HG03565 (cell line): Measurements from ENCODE around the gene NEK8.

Experiments used
- ATAC-seq: cut with Tn5 transposase; IDR thresholded peaks from one replicate; pipeline ENCODE4 v1.9.1; 2021; ENCODE audit warnings: mild to moderate bottlenecking, moderate library complexity; ENCODE audit not compliant: unreplicated experiment

Gene NEK8

DNA sequence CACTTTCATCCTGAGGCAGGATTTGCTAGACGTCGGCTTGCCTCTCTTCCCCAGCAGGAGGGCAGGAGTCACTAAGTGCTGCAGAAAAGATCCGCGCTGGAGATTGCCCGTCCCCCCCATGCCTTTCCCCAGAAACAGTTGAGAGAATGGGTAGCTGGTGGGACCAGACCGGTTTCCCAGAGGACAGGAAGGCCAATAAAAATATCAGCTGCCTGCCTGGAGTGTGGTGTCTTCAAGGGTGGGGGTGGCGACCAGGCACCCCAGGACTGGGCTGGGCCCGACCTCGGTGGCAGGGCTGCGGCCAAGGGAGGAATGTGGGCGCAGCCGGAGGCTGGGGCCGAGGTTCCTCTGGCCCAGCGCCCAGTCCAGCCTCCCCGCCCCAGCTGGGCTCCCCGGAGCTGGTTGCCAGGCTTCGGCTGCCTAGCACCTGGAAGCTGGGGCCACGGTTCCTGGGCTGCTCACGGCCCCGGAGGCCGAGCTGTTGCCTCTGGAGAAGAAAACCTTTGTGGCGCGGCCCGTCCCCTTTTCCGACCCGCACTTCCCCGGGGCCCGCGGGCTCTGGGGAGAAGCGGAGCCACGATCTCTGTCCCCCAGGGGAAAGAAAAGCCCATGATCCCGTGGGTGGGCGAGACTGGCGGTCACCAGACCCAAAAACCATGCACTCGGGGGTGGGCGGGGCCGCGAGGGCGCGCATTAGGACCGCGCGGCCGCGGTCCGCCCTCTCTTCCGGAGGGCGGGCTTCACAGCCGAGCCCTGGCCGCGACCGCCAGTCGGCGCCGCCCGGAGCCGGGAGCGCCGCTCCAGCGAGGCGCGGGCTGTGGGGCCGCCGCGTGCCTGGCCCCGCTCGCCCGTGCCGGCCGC is 14.9 kb downstream of the NEK8 start, which contains the start of gene TRAF4:
TRAF4 (plus strand) TSS at position 769 of the 861 bp plus-strand sequence. CDS start 102 bp downstream, outside the sequence.
- peak; percentile 34 for ATAC-seq

DNA sequence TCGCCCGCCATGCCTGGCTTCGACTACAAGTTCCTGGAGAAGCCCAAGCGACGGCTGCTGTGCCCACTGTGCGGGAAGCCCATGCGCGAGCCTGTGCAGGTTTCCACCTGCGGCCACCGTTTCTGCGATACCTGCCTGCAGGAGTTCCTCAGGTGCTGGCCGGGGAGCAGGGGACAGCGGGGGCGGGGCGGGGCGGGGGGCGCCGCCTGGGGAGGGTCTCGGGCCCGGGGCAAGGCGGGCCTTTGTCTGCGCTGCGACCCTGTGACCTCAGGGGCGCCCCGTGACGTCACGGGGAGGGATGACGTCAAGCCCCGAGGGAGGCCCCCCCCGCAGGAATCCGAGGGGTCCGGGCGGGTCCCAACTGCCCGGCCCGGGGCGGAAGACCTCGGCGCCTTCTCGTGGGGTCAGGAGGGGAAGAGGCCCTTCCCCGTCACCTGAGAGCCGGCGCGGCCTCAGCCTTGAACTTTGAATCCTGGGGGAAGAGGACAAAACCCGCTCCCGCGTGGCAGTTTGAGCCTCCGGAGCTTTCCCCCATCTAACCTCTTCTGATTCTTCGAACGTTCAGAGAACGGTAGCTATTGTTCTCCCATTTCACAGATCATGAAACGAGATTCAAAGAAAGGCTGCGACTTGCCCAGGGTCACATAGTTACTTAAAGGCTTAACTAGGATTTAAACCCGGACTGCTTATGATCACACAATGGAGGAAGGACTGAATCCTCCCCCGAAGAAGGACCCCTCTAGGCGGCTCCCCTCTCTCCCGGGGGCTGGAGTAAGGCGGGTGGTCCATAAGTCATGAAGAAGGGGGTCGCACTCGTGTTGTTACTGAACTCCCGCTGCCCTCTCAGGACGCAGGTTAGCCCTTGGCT is 15.8 kb downstream of the NEK8 start:
- peak; percentile 9 for ATAC-seq

GRCh38 chr17:28744972-28745785 is 16.6 kb downstream of the NEK8 start:
- ATAC-seq: no peak

GRCh38 chr17:28745786-28746411 is 17.3 kb downstream of the NEK8 start:
- no peak for ATAC-seq

- no peak for ATAC-seq
Observed at GRCh38 chr17:28746611-28747050, 18.0 kb downstream of the NEK8 start.

DNA sequence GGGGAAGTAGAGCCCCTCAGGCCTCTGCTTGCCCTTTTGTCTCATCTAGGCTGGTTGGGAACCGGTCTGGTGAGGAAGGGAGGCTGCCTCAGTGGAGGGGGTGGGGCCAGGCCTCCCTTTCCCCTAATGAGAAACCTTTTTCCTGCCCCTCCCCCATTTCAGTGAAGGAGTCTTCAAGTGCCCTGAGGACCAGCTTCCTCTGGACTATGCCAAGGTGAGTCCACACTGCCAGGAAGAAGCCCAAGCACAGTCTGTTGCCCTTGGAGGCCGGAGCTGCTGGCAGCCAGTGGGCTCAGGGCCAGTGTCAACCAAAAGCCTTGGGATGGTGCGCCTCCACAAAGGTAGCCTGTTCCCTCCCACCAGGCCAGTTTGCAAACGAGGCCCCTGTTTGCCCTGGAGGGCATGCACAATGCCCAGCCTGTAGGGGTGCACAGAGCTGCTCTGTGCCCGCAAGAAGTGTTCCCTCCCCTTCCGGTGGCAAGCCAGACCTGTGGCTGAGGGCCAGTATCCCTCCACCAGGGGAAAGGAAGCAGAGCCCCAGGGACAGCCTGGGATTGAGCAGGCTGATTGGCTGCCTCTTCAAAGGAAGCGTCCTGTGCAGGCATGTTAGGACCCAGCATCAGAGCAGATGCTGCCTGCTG is 18.6 kb downstream of the NEK8 start:
- no peak for ATAC-seq

DNA sequence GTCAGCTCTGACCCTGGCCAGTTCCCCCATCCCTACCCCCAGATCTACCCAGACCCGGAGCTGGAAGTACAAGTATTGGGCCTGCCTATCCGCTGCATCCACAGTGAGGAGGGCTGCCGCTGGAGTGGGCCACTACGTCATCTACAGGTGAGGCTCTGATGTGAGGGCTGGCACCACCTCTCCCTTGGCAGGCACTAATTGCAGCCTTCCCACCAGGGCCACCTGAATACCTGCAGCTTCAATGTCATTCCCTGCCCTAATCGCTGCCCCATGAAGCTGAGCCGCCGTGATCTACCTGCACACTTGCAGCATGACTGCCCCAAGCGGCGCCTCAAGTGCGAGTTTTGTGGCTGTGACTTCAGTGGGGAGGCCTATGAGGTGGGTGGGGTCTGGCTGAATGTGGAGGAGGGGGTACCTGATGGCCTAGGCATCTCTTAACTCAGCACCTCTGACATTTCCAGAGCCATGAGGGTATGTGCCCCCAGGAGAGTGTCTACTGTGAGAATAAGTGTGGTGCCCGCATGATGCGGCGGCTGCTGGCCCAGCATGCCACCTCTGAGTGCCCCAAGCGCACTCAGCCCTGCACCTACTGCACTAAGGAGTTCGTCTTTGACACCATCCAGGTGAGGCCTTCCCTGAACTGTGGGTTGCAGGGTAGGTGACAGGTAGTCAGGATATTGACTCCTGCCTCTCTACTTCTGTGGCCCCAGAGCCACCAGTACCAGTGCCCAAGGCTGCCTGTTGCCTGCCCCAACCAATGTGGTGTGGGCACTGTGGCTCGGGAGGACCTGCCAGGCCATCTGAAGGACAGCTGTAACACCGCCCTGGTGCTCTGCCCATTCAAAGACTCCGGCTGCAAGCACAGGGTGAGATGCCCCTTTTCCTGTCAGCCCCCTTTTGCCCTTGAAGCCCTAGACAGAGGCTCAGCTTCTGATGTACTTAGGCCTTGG is 19.5 kb downstream of the NEK8 start:
- ATAC-seq: no peak

DNA sequence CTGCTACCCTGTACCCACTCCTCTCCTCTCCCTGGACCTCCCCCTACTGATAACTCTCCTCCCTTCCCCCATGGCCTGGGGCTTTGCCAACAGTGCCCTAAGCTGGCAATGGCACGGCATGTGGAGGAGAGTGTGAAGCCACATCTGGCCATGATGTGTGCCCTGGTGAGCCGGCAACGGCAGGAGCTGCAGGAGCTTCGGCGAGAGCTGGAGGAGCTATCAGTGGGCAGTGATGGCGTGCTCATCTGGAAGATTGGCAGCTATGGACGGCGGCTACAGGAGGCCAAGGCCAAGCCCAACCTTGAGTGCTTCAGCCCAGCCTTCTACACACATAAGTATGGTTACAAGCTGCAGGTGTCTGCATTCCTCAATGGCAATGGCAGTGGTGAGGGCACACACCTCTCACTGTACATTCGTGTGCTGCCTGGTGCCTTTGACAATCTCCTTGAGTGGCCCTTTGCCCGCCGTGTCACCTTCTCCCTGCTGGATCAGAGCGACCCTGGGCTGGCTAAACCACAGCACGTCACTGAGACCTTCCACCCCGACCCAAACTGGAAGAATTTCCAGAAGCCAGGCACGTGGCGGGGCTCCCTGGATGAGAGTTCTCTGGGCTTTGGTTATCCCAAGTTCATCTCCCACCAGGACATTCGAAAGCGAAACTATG is 20.4 kb downstream of the NEK8 start:
- no peak for ATAC-seq

DNA sequence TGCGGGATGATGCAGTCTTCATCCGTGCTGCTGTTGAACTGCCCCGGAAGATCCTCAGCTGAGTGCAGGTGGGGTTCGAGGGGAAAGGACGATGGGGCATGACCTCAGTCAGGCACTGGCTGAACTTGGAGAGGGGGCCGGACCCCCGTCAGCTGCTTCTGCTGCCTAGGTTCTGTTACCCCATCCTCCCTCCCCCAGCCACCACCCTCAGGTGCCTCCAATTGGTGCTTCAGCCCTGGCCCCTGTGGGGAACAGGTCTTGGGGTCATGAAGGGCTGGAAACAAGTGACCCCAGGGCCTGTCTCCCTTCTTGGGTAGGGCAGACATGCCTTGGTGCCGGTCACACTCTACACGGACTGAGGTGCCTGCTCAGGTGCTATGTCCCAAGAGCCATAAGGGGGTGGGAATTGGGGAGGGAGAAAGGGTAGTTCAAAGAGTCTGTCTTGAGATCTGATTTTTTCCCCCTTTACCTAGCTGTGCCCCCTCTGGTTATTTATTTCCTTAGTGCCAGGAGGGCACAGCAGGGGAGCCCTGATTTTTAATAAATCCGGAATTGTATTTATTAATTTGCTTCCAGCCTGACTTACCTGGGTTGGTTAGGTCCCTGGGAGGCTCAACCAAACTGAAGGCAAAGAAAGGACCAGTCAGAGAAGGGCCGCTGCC is 21.1 kb downstream of the NEK8 start:
- ATAC-seq: no peak

DNA sequence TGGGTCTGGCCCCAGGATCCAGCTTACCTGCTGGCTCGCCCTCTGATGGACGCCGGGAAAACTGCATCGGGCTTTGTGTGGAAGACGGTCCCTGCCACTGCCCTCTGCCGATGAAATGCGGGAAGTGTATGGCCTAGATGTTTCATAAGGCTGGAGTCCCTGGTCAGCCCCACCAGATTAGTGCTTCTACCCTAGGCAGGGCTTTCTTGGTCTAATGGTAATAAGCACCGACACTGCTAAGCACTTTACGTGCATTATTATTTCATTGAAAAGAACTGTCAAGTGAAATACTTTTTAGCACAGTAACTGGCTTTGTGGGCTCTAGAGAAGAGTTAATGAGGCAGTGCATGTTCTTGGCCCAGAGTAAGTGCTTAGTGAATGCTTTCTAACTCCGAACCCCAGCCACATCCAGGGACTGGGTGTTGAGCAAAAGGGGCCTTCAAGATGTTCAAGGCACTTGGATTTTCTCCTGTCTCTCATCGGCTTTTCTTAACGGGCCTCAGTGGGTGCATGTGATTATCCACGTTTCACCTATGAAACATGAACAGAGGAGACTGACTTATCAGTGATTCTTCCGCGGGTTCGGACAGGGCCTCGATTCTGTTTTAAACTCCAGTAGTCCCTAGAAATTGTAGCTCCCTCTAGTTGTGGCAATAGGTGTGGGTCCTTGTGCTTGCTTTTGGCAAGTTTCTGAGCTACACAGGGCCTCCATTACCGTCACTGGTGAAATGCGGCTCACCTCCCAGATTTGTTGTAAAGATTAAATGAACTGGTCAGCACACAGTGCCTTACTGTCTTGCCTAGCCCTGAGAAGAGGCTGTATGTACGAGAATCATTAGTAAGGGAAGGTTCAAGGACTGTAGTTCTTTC is 21.8 kb downstream of the NEK8 start:
- ATAC-seq: peak; percentile 72

DNA sequence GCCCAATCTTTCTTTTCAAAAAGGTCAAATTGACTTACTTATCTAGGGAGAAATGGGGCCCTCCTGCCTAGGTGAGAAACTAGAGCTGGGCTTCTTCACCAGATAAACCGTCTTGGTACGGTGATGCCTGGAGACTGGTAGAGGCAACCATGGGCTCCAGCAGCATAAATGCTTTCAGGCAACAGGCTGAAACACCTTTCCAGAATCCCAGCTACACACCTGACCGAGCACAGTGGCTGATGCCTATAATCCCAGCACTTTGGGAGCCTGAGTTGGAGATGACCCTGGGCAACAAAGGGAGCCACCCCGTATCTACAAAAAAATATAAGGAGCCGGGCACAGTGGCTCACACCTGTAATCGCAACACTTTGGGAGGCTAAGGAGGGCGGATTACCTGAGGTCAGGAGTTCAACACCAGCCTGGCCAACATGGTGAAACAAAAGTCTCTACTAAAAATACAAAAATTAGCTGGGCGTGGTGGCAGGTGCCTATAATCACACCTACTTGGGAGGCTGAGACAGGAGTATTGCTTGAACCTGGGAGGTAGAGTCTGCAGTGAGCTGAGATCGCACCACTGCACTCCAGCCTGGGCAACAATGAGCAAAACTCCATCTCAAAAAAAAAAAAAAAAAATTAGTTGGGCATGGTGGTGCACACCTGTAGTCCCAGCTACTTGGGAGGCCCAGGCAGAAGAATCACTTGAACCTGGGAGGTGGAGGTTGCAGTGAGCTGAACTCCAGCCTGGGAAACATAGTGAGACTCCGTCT is 23.2 kb downstream of the NEK8 start:
- ATAC-seq: no peak

DNA sequence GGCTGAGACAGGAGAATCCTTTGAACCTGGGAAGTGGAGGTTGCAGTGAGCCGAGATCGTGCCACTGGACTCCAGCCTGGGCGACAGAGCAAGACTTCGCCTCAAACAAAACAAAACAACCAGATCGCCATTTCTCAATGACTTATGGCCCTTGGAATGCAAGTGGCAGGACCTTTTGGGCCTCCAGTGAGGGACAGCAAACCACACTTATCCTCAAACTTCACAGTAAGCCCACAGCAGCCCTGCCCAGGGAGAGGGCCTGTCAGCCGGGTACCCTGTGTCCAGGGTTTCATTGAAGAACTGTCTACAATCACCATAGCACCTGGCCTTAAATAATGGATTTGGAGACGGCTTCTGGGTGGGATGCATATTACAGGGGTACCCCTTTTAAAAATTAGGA is 26.9 kb downstream of the NEK8 start:
- ATAC-seq: no peak

DNA sequence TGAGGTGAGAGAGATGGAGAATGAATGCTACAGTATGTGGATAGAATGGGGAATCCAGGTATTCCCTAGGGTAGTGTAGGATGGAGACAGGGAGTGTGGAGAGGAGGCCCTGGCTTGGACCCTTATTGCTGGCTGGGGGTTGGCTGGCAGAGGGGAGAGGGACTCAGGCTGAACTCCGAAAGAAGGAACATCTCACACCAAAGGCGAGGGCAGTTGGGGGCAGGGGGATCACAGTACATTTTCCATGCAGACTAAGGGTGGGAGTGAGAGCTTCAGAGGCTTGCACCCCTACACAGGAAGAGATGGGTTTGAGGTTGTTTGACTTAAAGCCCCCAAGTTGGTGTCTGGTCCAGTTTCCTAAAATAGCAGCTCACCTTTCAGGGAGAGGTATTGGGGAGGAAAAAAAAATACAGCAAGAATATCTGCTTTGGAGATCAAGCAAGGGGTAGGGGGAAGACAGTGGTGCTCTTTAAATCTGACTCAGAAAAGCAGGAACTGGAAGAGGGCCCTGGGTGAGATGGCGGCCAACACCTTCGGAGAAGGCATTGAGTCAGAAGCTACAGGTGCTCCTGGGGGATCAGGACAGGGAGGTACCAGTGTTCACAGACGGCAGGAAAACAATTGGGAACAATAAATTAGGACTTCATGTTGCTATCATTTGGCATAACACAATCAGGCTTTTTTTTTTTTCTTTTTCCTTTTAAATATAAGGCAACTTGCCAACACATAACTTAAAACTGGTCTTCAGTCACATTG is 27.6 kb downstream of the NEK8 start:
- no peak for ATAC-seq

DNA sequence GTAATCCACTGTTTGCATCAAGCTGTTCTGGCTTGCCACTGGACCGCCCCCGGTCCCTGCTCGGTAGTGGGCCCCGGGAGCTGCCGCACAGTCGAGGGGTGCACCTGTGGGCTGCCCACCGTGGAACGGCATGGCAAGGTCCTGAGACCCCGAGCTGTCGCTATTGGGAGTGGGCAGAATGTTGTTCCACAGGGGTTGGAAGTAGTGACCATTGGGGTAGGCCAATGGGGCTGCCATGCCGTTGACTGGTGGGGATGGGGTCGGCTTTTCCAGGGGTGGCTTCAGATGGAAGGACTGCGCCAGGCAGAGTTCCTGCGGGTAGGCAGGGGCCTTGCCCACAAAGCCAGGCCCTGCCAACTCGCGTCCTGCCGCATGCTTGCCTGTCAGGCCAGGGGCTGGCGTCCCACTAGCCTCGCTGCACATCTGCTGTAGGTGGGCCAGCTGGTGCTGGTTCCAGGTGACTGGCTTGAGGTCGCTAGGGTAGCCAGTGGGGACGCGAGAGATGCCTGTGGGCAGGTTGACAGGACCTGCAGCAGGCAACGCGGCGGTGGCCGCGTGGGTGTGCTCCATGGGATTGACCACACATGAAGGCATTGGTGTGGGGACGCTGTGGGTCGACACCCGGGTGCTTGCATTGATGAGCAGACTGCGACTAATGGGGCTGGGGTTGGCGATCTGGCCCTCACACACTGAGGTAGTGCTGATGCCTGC is 30.0 kb downstream of the NEK8 start:
- no peak for ATAC-seq
